Measurements from ENCODE around the gene ZNF804A.
"Not testable (repeated sequence)": the region's sequence is repeated elsewhere in the genome, so short reads cannot be mapped to it uniquely, and the experiment has no call there.

The ZNF804A gene

DNA sequence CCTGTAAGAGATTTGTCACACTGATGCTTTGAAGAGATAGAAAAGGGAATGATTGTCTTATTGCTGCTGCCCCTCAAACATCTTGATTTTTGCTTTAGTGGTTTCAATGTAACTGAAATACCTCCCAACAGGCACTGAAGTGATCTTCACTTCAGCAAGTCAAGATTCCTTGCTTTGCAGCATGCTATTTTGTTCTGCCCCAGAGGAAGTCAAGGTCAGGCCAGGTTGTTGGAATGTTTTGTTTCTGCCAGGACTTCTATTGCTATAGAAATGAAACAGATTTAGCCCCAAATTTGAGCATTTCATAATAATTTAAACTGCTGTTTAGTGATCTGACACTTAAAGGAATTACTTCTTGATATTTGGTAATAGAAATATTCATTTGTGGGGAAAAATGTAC lies 277.6 kb downstream of the ZNF804A start:
- H3K9me3 ChIP-seq (ENCODE audit: control insufficient read depth, low read length) = no peaks in the 10 kb centered on the region
- H3K27ac ChIP-seq (ENCODE audit: low read depth, low read length, severe bottlenecking) = no peak overlapping the region
- H3K4me1 ChIP-seq (ENCODE audit: control insufficient read depth, insufficient read depth, low read length, poor library complexity, severe bottlenecking) = no peaks in the 10 kb centered on the region
- H3K36me3 ChIP-seq (ENCODE audit: control insufficient read depth, insufficient read depth, low read length) = no peaks in the 10 kb centered on the region
- no peak overlapping the region for H3K4me3 ChIP-seq (ENCODE audit: extremely low read depth, insufficient read depth, low read length, poor library complexity, severe bottlenecking)

DNA sequence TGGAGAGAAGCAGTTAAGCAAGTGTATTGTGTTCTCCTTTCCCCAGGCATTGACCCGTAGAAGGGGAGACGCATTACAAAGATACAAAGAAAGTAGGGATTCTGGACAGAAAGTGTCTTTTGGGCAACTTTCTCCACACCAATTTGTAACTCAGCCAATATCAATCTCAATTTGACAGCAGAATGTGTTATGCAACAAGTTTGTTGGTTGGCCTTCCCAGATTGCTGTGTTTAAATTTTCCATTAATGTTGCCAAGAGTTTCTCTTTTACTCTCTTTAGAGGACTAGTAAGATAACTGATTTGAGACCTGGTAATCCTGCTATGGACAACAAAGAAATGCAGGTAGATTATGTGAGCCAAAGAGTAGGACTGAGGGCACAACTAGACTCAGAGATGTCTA lies 279.6 kb downstream of the ZNF804A start:
- no peaks in the 10 kb centered on the region for H3K4me1 ChIP-seq (ENCODE audit: control insufficient read depth, insufficient read depth, low read length, poor library complexity, severe bottlenecking)
- H3K4me3 ChIP-seq (ENCODE audit: extremely low read depth, insufficient read depth, low read length, poor library complexity, severe bottlenecking) = no peak overlapping the region
- H3K36me3 ChIP-seq (ENCODE audit: control insufficient read depth, insufficient read depth, low read length) = no peaks in the 10 kb centered on the region
- no peaks in the 10 kb centered on the region for H3K9me3 ChIP-seq (ENCODE audit: control insufficient read depth, low read length)
- no peak overlapping the region for H3K27ac ChIP-seq (ENCODE audit: low read depth, low read length, severe bottlenecking)
- WGBS, 2 experiments (ENCODE audit: insufficient coverage in 2 of 2) = 100% methylated on average over 1 of the region's 2 CpGs; no CpG with 5 or more reads in 1 of the 2 experiments

DNA sequence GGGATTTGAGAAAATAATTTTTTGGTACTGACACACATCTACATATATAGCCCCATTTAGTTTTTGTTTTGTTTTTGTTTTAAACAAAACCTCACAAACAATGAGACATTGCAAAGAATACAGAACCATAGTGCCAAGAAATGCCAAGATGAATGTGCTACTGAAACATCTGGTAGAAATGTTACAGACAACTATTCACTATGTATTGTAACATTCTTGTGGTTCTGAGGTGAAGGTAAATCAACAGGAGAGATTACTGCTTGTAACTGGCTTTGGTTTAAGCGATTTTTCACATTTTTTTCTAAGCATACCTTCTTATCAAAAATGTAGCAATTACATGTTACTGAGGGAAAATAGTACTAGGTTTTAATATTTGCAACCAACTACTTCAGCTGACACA lies 281.3 kb downstream of the ZNF804A start:
- Histone ChIP-seq H3K36me3 (ENCODE audit: control insufficient read depth, insufficient read depth, low read length) (no peaks in the 10 kb centered on the region), H3K4me3 (ENCODE audit: extremely low read depth, insufficient read depth, low read length, poor library complexity, severe bottlenecking) (no peak overlapping the region), H3K27ac (ENCODE audit: low read depth, low read length, severe bottlenecking) (no peak overlapping the region), H3K4me1 (ENCODE audit: control insufficient read depth, insufficient read depth, low read length, poor library complexity, severe bottlenecking) (no peaks in the 10 kb centered on the region), H3K9me3 (ENCODE audit: control insufficient read depth, low read length) (no peaks in the 10 kb centered on the region)
- no CpG with 5 or more reads among the region's 1 CpG for WGBS, 2 experiments (ENCODE audit: insufficient coverage in 2 of 2)

DNA sequence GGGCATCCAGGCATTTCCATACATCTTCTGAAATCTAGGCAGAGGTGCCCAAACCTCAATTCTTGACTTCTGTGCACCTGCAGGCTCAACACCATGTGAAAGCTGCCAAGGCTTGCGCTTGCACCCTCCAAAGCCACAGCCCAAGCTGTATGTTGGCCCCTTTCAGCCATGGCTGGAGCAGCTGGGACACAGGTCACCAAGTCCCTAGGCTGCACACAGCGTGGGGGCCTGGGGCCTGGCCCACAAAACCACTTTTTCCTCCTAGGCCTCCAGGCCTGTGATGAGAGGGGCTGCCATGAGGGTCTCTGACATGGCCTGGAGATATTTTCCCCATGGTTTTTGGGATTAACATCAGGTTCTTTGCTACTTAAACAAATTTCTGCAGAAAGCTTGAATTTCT lies 288.3 kb downstream of the ZNF804A start:
- not testable (repeated sequence) for H3K9me3 ChIP-seq (ENCODE audit: control insufficient read depth, low read length); H3K4me1 ChIP-seq (ENCODE audit: control insufficient read depth, insufficient read depth, low read length, poor library complexity, severe bottlenecking); H3K27ac ChIP-seq (ENCODE audit: low read depth, low read length, severe bottlenecking); H3K4me3 ChIP-seq (ENCODE audit: extremely low read depth, insufficient read depth, low read length, poor library complexity, severe bottlenecking); H3K36me3 ChIP-seq (ENCODE audit: control insufficient read depth, insufficient read depth, low read length)
- WGBS, 2 experiments (ENCODE audit: insufficient coverage in 2 of 2) = 88 to 100% methylated on average over 1 to 2 of the region's 2 CpGs

DNA sequence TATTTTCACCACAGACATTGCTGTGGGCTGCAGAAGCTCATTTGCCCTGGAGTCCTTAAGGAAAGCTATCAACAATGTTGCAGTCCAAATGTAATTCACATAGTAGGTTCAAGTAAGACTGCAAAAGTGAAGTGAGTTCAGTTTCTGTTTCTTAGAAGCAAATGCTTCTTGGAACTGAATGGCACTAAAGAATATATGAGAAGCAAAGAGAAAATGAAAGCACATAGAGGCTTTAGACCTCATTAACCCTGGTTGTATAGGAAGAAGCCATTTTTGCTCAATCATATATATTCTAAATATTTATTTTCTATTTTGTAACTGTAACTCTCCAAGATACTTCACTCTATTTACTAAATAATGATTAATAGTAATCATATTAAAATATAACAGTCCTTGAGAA lies 292.0 kb downstream of the ZNF804A start:
- Histone ChIP-seq H3K4me1 (ENCODE audit: control insufficient read depth, insufficient read depth, low read length, poor library complexity, severe bottlenecking) (no peaks in the 10 kb centered on the region), H3K4me3 (ENCODE audit: extremely low read depth, insufficient read depth, low read length, poor library complexity, severe bottlenecking) (no peak overlapping the region), H3K27ac (ENCODE audit: low read depth, low read length, severe bottlenecking) (no peak overlapping the region), H3K36me3 (ENCODE audit: control insufficient read depth, insufficient read depth, low read length) (no peaks in the 10 kb centered on the region), H3K9me3 (ENCODE audit: control insufficient read depth, low read length) (peaks cover 5% of the 10 kb centered on the region)

DNA sequence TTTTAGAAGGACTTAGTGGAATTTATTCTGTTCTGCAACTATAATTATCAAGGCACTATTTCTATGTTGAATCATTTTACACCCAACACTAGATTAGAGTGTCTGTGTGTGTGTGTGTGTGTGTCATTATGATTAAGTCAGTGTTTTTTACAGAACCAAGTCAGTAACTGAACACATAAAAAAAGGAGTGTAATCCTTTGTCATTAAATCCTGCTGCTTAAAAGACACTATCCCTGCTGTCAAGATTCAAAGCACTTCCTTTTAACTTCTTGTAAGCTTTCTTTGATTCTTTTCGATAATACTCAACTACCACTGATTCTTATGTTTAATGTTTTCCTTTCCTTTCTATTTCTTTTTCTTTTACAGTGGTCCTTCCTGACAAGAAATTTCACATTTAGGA lies 306.7 kb downstream of the ZNF804A start:
- WGBS, 2 experiments (ENCODE audit: insufficient coverage in 2 of 2) = 100% methylated on average over 1 of the region's 1 CpG; no CpG with 5 or more reads in 1 of the 2 experiments
- Histone ChIP-seq H3K36me3 (ENCODE audit: control insufficient read depth, insufficient read depth, low read length) (no peaks in the 10 kb centered on the region), H3K4me3 (ENCODE audit: extremely low read depth, insufficient read depth, low read length, poor library complexity, severe bottlenecking) (no peak overlapping the region), H3K27ac (ENCODE audit: low read depth, low read length, severe bottlenecking) (no peak overlapping the region), H3K9me3 (ENCODE audit: control insufficient read depth, low read length) (no peaks in the 10 kb centered on the region), H3K4me1 (ENCODE audit: control insufficient read depth, insufficient read depth, low read length, poor library complexity, severe bottlenecking) (peaks cover 14% of the 10 kb centered on the region)

DNA sequence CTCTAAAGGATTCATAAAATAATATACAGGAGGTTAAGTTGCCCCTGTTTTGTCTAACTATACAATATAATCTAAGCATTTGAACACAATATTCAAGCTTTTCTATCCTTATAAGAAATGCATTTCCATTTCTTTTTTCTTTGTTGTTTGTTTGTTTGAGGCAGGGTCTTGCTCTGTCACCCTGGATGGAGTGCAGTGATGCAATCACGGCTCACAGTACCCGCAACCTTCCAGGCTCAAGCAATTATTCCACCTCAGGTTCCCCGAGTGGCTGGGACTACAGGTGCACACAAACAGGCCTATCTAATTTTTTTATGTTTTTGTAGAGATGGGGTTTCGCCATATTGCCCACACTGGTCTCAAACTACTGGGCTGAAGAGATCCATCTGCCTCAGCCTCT lies 307.8 kb downstream of the ZNF804A start:
- WGBS, 2 experiments (ENCODE audit: insufficient coverage in 2 of 2) = 83 to 90% methylated on average over 1 to 2 of the region's 4 CpGs
- Histone ChIP-seq H3K27ac (ENCODE audit: low read depth, low read length, severe bottlenecking) (peak overlapping the region; percentile 67), H3K4me1 (ENCODE audit: control insufficient read depth, insufficient read depth, low read length, poor library complexity, severe bottlenecking) (peaks cover 14% of the 10 kb centered on the region), H3K9me3 (ENCODE audit: control insufficient read depth, low read length) (no peaks in the 10 kb centered on the region), H3K4me3 (ENCODE audit: extremely low read depth, insufficient read depth, low read length, poor library complexity, severe bottlenecking) (no peak overlapping the region), H3K36me3 (ENCODE audit: control insufficient read depth, insufficient read depth, low read length) (no peaks in the 10 kb centered on the region)

DNA sequence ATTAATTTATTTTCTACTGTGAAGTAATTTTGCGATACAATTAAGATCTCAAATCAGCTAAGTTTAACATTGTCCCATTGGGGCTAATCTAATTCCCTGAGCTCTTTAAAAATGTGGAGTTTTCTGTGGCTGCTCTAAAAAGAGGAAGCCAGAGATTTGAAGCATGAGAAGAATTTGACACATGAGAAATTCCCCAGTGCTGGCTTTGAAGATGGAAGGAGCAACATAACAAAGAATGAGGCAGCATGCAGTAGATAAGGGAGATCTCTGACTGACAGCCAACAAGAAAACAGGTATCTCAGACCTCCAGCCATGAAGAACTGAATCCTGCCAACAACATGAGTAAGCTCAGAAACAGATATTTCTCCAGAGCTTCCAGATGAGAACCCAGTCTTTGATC lies 308.4 kb downstream of the ZNF804A start:
- peaks cover 14% of the 10 kb centered on the region for H3K4me1 ChIP-seq (ENCODE audit: control insufficient read depth, insufficient read depth, low read length, poor library complexity, severe bottlenecking)
- peak overlapping the region; percentile 67 for H3K27ac ChIP-seq (ENCODE audit: low read depth, low read length, severe bottlenecking)
- H3K9me3 ChIP-seq (ENCODE audit: control insufficient read depth, low read length) = no peaks in the 10 kb centered on the region
- no peaks in the 10 kb centered on the region for H3K36me3 ChIP-seq (ENCODE audit: control insufficient read depth, insufficient read depth, low read length)
- no peak overlapping the region for H3K4me3 ChIP-seq (ENCODE audit: extremely low read depth, insufficient read depth, low read length, poor library complexity, severe bottlenecking)
- WGBS, 2 experiments (ENCODE audit: insufficient coverage in 2 of 2) = no CpG with 5 or more reads among the region's 1 CpG

DNA sequence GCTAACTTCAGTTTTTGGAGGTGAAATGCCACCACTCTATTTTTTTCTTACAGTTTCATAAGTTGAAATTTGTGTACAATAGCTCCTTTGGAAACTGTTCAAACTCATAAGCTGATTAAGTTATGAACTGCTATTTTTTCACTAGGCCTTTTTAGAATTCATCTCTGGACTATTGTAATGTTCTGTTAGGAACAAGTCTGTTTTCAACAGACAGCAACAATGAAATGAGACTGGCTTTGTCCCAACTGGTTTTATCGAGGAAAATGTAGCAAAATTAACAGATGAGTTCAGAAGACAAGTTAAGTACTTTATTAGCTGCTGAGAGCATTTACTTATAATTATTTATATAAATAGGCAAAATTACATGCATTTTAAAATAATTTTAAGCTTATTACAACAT lies 310.6 kb downstream of the ZNF804A start:
- Histone ChIP-seq H3K9me3 (ENCODE audit: control insufficient read depth, low read length) (peaks cover 4% of the 10 kb centered on the region), H3K36me3 (ENCODE audit: control insufficient read depth, insufficient read depth, low read length) (no peaks in the 10 kb centered on the region), H3K27ac (ENCODE audit: low read depth, low read length, severe bottlenecking) (no peak overlapping the region), H3K4me3 (ENCODE audit: extremely low read depth, insufficient read depth, low read length, poor library complexity, severe bottlenecking) (no peak overlapping the region), H3K4me1 (ENCODE audit: control insufficient read depth, insufficient read depth, low read length, poor library complexity, severe bottlenecking) (peaks cover 14% of the 10 kb centered on the region)
- WGBS, 2 experiments (ENCODE audit: insufficient coverage in 2 of 2) = no CpG with 5 or more reads among the region's 1 CpG

DNA sequence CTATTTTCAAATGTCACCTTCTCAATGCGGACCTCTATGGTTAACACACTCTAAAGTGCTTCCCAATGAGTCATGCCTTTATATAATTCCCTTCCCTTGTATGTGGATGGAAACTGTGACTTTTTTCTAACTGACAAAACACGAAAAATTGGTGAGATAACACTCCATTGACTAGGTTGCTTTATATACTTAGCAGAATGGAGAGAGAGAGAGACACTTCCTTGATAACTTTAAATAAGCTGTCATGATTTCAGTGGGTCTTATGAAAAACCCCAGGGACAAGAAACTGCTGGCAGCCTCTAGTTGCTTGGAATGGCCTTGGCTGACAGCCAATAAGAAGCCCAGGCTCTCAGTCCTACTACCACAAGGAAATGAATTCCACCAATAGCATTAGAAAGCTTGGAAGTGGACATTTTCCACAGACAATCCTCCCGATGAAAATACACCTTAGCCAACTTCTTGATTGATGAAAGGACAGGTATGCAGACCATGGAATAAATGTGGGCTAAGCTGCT lies 322.2 kb downstream of the ZNF804A start:
- Histone ChIP-seq H3K27ac (ENCODE audit: low read depth, low read length, severe bottlenecking) (peak overlapping the region; percentile 72), H3K36me3 (ENCODE audit: control insufficient read depth, insufficient read depth, low read length) (no peaks in the 10 kb centered on the region)
- WGBS, 2 experiments (ENCODE audit: insufficient coverage in 2 of 2) = no CpG with 5 or more reads among the region's 3 CpGs

DNA sequence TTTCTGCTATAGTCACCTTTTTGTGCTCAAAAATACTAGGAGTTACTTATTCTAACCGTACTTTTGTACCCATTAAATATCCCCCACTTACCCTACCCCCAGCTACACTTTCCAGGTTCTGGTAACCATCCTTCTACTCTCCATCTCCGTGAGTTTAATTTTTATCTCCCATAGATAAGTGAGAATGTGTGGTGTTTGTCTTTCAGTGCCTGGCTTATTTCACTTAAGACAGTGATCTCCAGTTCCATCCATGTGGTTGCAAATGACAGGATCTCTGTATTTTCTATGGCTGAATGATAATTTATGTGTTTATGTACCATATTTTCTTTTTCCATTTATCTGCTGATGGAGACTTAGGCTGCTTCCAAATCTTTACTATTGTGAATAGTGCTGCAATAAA lies 323.3 kb downstream of the ZNF804A start:
- Histone ChIP-seq H3K4me1 (ENCODE audit: control insufficient read depth, insufficient read depth, low read length, poor library complexity, severe bottlenecking) (no peaks in the 10 kb centered on the region), H3K9me3 (ENCODE audit: control insufficient read depth, low read length) (peaks cover 5% of the 10 kb centered on the region), H3K36me3 (ENCODE audit: control insufficient read depth, insufficient read depth, low read length) (no peaks in the 10 kb centered on the region), H3K4me3 (ENCODE audit: extremely low read depth, insufficient read depth, low read length, poor library complexity, severe bottlenecking) (no peak overlapping the region), H3K27ac (ENCODE audit: low read depth, low read length, severe bottlenecking) (no peak overlapping the region)
- 100% methylated on average over 1 of the region's 2 CpGs; no CpG with 5 or more reads in 1 of the 2 experiments for WGBS, 2 experiments (ENCODE audit: insufficient coverage in 2 of 2)

More for the DNA sequence above, 322.2 kb downstream of the ZNF804A start:
- Histone ChIP-seq H3K4me3 (ENCODE audit: extremely low read depth, insufficient read depth, low read length, poor library complexity, severe bottlenecking) (no peak overlapping the region), H3K9me3 (ENCODE audit: control insufficient read depth, low read length) (peaks cover 2% of the 10 kb centered on the region), H3K4me1 (ENCODE audit: control insufficient read depth, insufficient read depth, low read length, poor library complexity, severe bottlenecking) (no peaks in the 10 kb centered on the region)

Data from mesodermal cell (in vitro differentiated cells).